Measurements from ENCODE around the gene ZNF521.

GRCh38 chr18:25080211-25080610 lies 271.8 kb downstream of the ZNF521 start:
- TF ChIP-seq CTCF (IDR thresholded peaks at IDR 0.05) = no peak
- TF ChIP-seq POLR2A (IDR thresholded peaks at IDR 0.05) = no peak
- no peak for TF ChIP-seq POLR2AphosphoS5 (IDR thresholded peaks at IDR 0.05)

Measured in upper lobe of left lung (tissue), 4 donors.